ENCODE results near the gene SV2B.

The SV2B gene

DNA sequence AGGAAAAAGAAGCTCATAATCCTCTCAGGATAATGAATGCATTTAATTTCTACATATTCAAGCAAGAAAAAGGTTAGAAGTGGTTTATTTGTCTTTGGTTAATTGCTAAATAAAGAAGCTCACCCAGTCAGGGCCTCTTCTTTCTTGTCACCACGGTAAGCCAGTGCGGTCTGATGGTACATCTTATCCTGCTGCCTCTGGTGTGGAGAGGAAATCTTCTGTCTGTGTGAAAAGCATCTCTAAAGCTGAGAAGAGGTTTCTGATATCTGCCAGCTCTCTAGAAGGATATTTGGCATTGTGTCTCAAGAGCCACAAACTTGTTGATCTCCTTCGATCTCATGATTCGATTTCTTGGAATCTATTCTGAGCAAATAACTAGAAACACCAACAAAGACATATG lies 144.9 kb downstream of the SV2B start:
- no peak for DNase-seq (ENCODE audit: low spot score)
- TF ChIP-seq, protein P1, sequence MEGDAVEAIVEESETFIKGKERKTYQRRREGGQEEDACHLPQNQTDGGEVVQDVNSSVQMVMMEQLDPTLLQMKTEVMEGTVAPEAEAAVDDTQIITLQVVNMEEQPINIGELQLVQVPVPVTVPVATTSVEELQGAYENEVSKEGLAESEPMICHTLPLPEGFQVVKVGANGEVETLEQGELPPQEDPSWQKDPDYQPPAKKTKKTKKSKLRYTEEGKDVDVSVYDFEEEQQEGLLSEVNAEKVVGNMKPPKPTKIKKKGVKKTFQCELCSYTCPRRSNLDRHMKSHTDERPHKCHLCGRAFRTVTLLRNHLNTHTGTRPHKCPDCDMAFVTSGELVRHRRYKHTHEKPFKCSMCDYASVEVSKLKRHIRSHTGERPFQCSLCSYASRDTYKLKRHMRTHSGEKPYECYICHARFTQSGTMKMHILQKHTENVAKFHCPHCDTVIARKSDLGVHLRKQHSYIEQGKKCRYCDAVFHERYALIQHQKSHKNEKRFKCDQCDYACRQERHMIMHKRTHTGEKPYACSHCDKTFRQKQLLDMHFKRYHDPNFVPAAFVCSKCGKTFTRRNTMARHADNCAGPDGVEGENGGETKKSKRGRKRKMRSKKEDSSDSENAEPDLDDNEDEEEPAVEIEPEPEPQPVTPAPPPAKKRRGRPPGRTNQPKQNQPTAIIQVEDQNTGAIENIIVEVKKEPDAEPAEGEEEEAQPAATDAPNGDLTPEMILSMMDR (IDR thresholded peaks at IDR 0.05; ENCODE audit: extremely low read depth, missing control alignments) = no peak

DNA sequence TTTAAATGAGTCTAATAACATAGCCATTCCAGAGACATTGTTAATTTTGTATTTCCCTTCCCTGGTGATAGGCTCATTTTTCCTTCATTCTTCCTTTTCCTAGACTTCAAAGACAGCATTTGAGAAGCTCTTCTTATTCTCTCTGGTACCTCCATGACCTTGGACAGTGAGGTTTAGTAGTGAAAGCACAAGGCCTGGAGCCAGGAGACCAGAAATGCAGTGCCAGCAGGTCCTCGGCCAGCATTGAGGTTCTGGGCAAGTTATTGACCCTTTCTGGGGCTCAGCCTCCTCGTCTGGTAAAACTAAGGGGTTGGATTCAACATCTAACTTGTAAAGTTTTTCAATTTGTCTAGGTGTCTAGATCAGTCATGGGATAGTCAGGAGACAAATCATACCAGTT lies 146.9 kb downstream of the SV2B start:
- TF ChIP-seq, protein P1 (IDR thresholded peaks at IDR 0.05; ENCODE audit: extremely low read depth, missing control alignments) = no peak
- DNase-seq (ENCODE audit: low spot score) = no peak

DNA sequence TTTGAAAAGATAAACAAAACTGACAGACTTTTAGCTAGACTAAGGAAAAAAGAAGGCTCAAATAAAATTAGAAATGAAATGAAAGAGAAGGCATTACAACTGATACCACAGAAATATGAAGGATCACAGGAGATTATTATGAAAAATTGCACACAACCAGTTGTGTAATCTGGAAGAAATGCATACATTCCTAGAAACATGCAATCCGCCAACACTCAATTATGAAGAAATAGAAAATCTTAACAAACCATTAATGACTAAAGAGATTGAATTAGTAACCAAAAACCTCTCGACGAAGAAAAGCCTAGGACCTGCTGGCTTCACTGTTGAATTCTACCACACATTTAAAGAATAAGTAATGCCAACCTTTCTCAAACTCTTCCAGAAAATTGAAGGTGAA lies 149.5 kb downstream of the SV2B start:
- TF ChIP-seq, protein P1 (IDR thresholded peaks at IDR 0.05; ENCODE audit: extremely low read depth, missing control alignments) = no peak
- DNase-seq (ENCODE audit: low spot score) = no peak

DNA sequence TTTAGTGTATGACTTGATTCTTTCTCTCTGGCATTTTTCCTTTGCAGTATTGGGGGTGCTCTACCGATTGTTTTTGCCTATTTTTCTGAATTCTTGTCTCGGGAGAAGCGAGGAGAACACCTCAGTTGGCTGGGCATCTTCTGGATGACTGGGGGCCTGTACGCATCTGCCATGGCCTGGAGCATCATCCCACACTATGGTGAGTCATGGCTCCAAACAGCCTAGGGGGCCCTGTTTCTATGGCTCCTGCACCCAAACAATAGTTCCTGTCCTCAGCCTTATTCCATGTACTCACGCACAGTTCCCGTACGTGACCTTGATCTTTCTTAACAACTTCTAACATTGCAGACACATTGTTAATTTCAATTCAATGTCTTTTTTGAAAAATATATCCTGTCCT lies 152.3 kb downstream of the SV2B start:
- TF ChIP-seq, protein P1 (IDR thresholded peaks at IDR 0.05; ENCODE audit: extremely low read depth, missing control alignments) = no peak

DNA sequence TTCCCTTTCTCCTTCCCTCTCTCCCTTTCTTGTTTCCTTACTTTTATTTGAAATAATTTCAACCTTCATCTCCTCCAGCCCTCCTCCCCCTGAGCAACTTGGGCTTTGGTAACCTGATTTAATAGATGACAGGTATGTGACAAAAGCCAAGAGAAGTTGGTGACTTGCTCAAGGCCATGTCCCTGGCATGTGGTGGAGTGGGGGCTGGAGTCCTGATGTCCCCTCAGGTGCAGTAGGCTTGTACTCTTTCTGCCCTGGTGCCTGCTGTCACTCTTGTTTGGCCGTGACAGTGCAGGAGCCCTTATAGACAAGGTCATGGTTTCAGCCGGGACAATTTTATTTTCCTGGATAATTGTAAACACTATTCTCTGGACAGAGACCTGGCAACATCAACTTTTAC lies 152.7 kb downstream of the SV2B start:
- no peak for DNase-seq (ENCODE audit: low spot score)
- TF ChIP-seq, protein P1 (IDR thresholded peaks at IDR 0.05; ENCODE audit: extremely low read depth, missing control alignments) = no peak

More for the DNA sequence above, 152.3 kb downstream of the SV2B start:
- DNase-seq (ENCODE audit: low spot score) = no peak

DNA sequence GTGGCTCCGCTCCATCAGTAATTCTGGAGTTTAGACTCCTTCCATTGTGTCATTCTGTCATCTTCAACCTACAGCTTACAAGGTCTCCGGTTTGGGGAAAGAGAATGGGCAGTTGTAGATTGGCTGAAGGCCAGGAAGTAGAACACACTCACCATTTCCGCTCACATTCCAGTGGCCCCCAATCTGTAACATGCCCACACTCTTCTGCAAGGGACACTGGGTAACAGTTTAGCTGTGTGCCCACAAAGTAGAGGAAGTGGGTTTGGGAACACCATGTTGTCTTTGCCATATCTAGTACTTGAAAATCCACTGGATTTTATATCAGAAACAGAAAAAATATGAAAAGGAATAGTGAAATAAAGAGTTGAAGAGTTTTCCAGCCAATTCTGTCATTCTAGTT lies 153.5 kb downstream of the SV2B start:
- no peak for DNase-seq (ENCODE audit: low spot score)
- TF ChIP-seq, protein P1 (IDR thresholded peaks at IDR 0.05; ENCODE audit: extremely low read depth, missing control alignments) = no peak

DNA sequence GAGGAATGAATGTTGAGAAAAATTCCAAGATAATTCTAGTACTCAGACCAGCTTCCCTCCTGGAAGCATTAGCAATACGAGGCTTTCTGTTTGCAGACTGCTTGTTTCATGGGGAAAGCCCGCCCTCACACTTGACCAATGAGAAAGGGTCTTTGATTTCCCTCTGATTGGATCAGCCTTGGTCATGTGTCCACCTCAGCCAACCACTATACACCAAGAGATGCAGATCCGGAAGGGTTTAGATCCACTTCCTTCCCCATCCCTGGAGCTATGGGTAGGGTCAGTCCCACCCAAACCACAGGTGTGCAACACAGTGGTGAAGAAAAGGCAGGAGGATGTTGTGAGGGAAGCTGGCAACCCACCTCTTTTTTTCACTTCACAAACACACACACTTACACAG lies 154.7 kb downstream of the SV2B start:
- TF ChIP-seq, protein P1 (IDR thresholded peaks at IDR 0.05; ENCODE audit: extremely low read depth, missing control alignments) = no peak
- no peak for DNase-seq (ENCODE audit: low spot score)

Measured in GM20000 (cell line).